Keratinocyte (primary cell): ENCODE data around the gene CYTH1. TPM values are rescaled to one million over a fixed set of nuclear protein-coding genes. Genes with fewer than 3 reads are reported as not detected.

Source experiments
- DNase-seq: peaks from one replicate; pipeline ENCODE4 v3.0.0-alpha.2; 2011; ENCODE audit warnings: low read depth, missing footprints, low spot score
- FAIRE-seq: peaks from 2 replicates; lab custom pipeline; 2011; peaks lifted over from hg19 to GRCh38; lab: Jason Lieb, UNC
- H2AFZ ChIP-seq: 2 replicates; pipeline ENCODE4 v1.6.0; 2012; ENCODE audit warnings: low read length, control low read depth, inconsistent platforms; ENCODE audit not compliant: control insufficient read depth
- H3K27ac ChIP-seq: 2 replicates; pipeline ENCODE4 v1.5.1; 2011; ENCODE audit warnings: low read length; ENCODE audit not compliant: control insufficient read depth, insufficient read depth
- H3K27me3 ChIP-seq: 3 replicates; pipeline ENCODE4 v1.6.0; 2011; ENCODE audit warnings: low read length; ENCODE audit not compliant: control insufficient read depth, insufficient read depth; ENCODE audit errors: extremely low read depth
- H3K36me3 ChIP-seq, 2 experiments: 2 replicates in 1 of 2; 3 replicates in 1 of 2; pipeline ENCODE4 v1.5.1; 2011; ENCODE audit warnings: low read length in 2 of 2, mild to moderate bottlenecking in 1 of 2; ENCODE audit not compliant: control insufficient read depth in 2 of 2, insufficient read depth in 2 of 2; ENCODE audit errors: extremely low read depth in 1 of 2
- H3K4me1 ChIP-seq: 3 replicates; pipeline ENCODE4 v1.5.1; 2011; ENCODE audit warnings: low read length; ENCODE audit not compliant: control insufficient read depth, insufficient read depth; ENCODE audit errors: extremely low read depth
- H3K4me2 ChIP-seq: 3 replicates; pipeline ENCODE4 v1.6.0; 2011; ENCODE audit warnings: low read depth, low read length; ENCODE audit not compliant: control insufficient read depth, insufficient read depth; ENCODE audit errors: extremely low read depth
- H3K4me3 ChIP-seq, 3 experiments: fragments of 200-600 bp in 1 of 3; sonication (generic) in 1 of 3; 2 replicates in 2 of 3; 3 replicates in 1 of 3; pipeline ENCODE4 v1.5.1; 2011 to 2016; ENCODE audit warnings: low read length in 3 of 3, mild to moderate bottlenecking in 3 of 3, control low read depth in 2 of 3, inconsistent platforms in 1 of 3, low read depth in 1 of 3, mixed read lengths in 1 of 3, mixed run types in 1 of 3, moderate library complexity in 1 of 3; ENCODE audit not compliant: control insufficient read depth in 2 of 3, insufficient read depth in 2 of 3; ENCODE audit errors: extremely low read depth in 1 of 3
- H3K79me2 ChIP-seq: 2 replicates; pipeline ENCODE4 v1.6.0; 2012; ENCODE audit warnings: low read length; ENCODE audit not compliant: control insufficient read depth, insufficient read depth
- H3K9ac ChIP-seq: 3 replicates; pipeline ENCODE4 v1.6.0; 2011; ENCODE audit warnings: low read length; ENCODE audit not compliant: control insufficient read depth, insufficient read depth; ENCODE audit errors: extremely low read depth
- H3K9me1 ChIP-seq: 3 replicates; pipeline ENCODE4 v1.6.0; 2011; ENCODE audit warnings: low read length; ENCODE audit not compliant: control insufficient read depth, insufficient read depth; ENCODE audit errors: extremely low read depth
- H3K9me3 ChIP-seq: 2 replicates; pipeline ENCODE4 v1.5.1; 2012; ENCODE audit warnings: low read depth, low read length; ENCODE audit not compliant: control insufficient read depth
- H4K20me1 ChIP-seq: 3 replicates; pipeline ENCODE4 v1.6.0; 2011; ENCODE audit warnings: low read length; ENCODE audit not compliant: control insufficient read depth, insufficient read depth; ENCODE audit errors: extremely low read depth
- CTCF ChIP-seq, 3 experiments: IDR thresholded peaks in 1 of 3; conservative IDR thresholded peaks in 1 of 3; optimal IDR thresholded peaks in 1 of 3; 2 replicates in 2 of 3; 3 replicates in 1 of 3; pipeline versions ENCODE3 to v1.5.1; 2011; ENCODE audit warnings: low read length in 3 of 3, mild to moderate bottlenecking in 3 of 3, moderate library complexity in 2 of 3, control low read depth in 1 of 3, inconsistent platforms in 1 of 3; ENCODE audit not compliant: insufficient read depth in 2 of 3; ENCODE audit errors: extremely low read depth in 1 of 3
- EZH2 ChIP-seq: IDR thresholded peaks from one replicate; pipeline ENCODE4 v1.6.1; 2012; ENCODE audit warnings: inconsistent platforms, mild to moderate bottlenecking, low read length, moderate library complexity
- dilution Hi-C: fragments of 300-500 bp; cut with MboI; formaldehyde crosslinking; loops from one replicate; pipeline ENCODE4 v1.7.0; 2020; ENCODE audit warnings: low sequenced_read_pairs; ENCODE audit not compliant: extremely low pct_ligation_motif_present
- polyA plus RNA-seq, 5 experiments: library from polyadenylated mRNA; depleted of rRNA in 3 of 5; stranded (reverse) in 3 of 5; stranded (forward) in 1 of 5; unstranded in 1 of 5; fragments of >200 nt; gene quantifications; 1 replicate in 1 of 5; 2 replicates in 3 of 5; 3 replicates in 1 of 5; pipeline versions ENCODE4 v1.2.1 to v1.2.3, GENCODE V29; 2011 to 2012; ENCODE audit warnings: missing spikeins in 2 of 5, low read depth in 1 of 5, low replicate concordance in 1 of 5

The CYTH1 gene
- polyA plus RNA-seq, 1 donor (not counting 4 experiments of a cell fraction or from before 2014, with no cell fraction given) = 28.3 TPM

DNA sequence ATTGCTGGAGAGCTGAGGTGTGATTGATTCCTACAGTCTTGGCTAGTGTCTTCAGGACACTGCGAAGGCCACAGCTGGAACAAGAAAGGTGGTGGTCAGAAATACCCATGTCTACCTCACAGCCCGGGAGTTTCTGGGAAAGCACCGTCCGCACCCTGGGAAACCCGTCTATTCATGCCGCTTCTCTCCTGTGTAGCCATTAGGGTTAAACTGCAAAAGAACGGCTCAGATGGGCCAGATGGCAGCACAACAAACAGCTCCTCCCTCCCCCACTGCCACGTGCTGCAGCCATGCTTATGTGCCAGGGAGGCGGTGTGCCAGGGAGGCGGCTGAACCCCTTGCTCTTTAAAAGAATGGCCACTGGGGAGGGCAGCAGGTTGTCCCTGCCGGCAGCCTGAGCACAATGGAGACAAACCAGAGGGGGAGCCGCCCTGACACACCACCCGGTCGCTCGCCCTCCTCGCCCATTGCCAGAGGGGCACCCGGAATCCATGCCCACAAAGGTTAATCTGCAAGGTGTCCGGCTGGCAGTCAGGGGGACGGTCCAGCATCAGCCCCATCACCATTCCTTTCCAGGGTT is 65.2 kb downstream of the CYTH1 start:
- H4K20me1 ChIP-seq = peaks cover 9% of the 10 kb centered on the region
- peak overlapping the region; percentile 79 for H3K9ac ChIP-seq
- peaks cover 33% of the 10 kb centered on the region for H3K4me1 ChIP-seq
- H3K79me2 ChIP-seq = peaks cover 90% of the 10 kb centered on the region
- no peak for TF ChIP-seq CTCF (optimal IDR thresholded peaks at IDR 0.05 in 1 of 3, IDR thresholded peaks at IDR 0.05 in 1 of 3, conservative IDR thresholded peaks at IDR 0.05 in 1 of 3; ENCODE audit: extremely low read depth in 1 of 3, insufficient read depth in 2 of 3, low read length in 3 of 3)
- TF ChIP-seq EZH2 = no peak
- H2AFZ ChIP-seq = peak overlapping the region; percentile 12
- no peaks in the 10 kb centered on the region for H3K27me3 ChIP-seq
- H3K9me3 ChIP-seq = no peaks in the 10 kb centered on the region
- peak overlapping the region; percentile 69 for H3K27ac ChIP-seq
- H3K36me3 ChIP-seq = peaks cover 3 to 6% of the 10 kb centered on the region in 2 experiments
- H3K4me3 ChIP-seq = peak overlapping the region; percentile 4 to 62 (median 27)
- dilution Hi-C loops = no loop called here
- H3K4me2 ChIP-seq = peak overlapping the region; percentile 84
- H3K9me1 ChIP-seq = peaks cover 4% of the 10 kb centered on the region
- FAIRE-seq (no peak), DNase-seq (no peak)

DNA sequence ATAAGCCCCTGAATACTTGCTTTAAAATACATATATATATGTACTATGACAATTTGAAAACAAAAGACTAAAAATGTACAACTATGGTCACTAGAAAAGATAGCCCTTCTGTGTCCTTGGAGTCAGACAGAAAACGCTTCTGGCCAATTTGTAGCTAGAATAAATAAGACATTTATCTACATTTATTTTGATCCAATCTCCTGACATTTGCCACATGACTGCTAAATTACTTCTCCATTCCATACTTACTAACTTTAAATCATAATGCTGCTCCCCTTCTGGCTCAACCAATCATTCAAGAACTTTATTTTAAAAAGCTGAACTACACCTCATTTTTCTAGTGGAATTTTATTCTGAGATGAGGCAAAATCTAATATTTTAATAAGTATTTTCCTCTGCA is 65.8 kb downstream of the CYTH1 start:
- Histone ChIP-seq H3K27ac (peak overlapping the region; percentile 69), H3K4me3 (no peak overlapping the region), H3K27me3 (no peaks in the 10 kb centered on the region), H3K9me3 (no peaks in the 10 kb centered on the region), H3K79me2 (peaks cover 91% of the 10 kb centered on the region), H3K4me2 (peak overlapping the region; percentile 84), H3K4me1 (peaks cover 33% of the 10 kb centered on the region), H3K9me1 (peaks cover 4% of the 10 kb centered on the region), H4K20me1 (peaks cover 9% of the 10 kb centered on the region), H2AFZ (no peak overlapping the region), H3K9ac (peak overlapping the region; percentile 79), H3K36me3 (peaks cover 3 to 6% of the 10 kb centered on the region in 2 experiments)
- dilution Hi-C loops = no loop called here
- no peak for FAIRE-seq
- DNase-seq = no peak
- TF ChIP-seq EZH2 = no peak
- no peak for TF ChIP-seq CTCF (optimal IDR thresholded peaks at IDR 0.05 in 1 of 3, IDR thresholded peaks at IDR 0.05 in 1 of 3, conservative IDR thresholded peaks at IDR 0.05 in 1 of 3; ENCODE audit: extremely low read depth in 1 of 3, insufficient read depth in 2 of 3, low read length in 3 of 3)
